ENCODE measurements around the gene ACTL10. TPM values are rescaled to one million over a fixed set of nuclear protein-coding genes. Genes with fewer than 3 reads are reported as not detected.

ACTL10 gene
- total RNA-seq, 1 experiment from 2014 or later: 0.46 TPM

GRCh38 chr20:33689973-33690372, 23.2 kb downstream of the ACTL10 start:
- Histone ChIP-seq H2BK20ac (ENCODE audit: low read depth, low read length, poor library complexity, severe bottlenecking) (no peak overlapping the region), H3K79me2 (ENCODE audit: insufficient read depth, low read length) (no peaks in the 10 kb centered on the region), H3T11ph (ENCODE audit: low read length) (no peak overlapping the region), H3K4me1 (ENCODE audit: insufficient read depth, low read length) (no peaks in the 10 kb centered on the region), H4K91ac (ENCODE audit: insufficient read length, low read depth, low read length) (no peak overlapping the region), H3K14ac (ENCODE audit: insufficient read depth, low read length) (no peak overlapping the region), H4K5ac (ENCODE audit: insufficient read length, low read depth, low read length) (no peak overlapping the region), H2BK120ac (ENCODE audit: low read depth, low read length, poor library complexity, severe bottlenecking) (no peak overlapping the region), H3K4me2 (ENCODE audit: insufficient read depth, insufficient read length, low read length) (no peak overlapping the region), H4K20me1 (ENCODE audit: control insufficient read depth, insufficient read depth, insufficient read length) (no peaks in the 10 kb centered on the region), H3K27me3 (ENCODE audit: insufficient read depth, low read length) (no peaks in the 10 kb centered on the region), H2BK15ac (ENCODE audit: low read depth, low read length) (no peak overlapping the region), H2AK5ac (ENCODE audit: insufficient read length, low read length) (no peak overlapping the region), H3K4ac (ENCODE audit: low read depth, low read length) (no peak overlapping the region), H2BK12ac (ENCODE audit: insufficient read length, low read depth, low read length) (no peak overlapping the region), H3K18ac (ENCODE audit: insufficient read length, low read depth, low read length) (no peak overlapping the region), H3K9me3 (ENCODE audit: control insufficient read depth, low read depth, low read length) (no peaks in the 10 kb centered on the region), H3K9ac (ENCODE audit: extremely low read depth, insufficient read length, low read length) (no peak overlapping the region), H3K79me1 (ENCODE audit: insufficient read depth, low read depth, low read length, poor library complexity, severe bottlenecking) (no peaks in the 10 kb centered on the region), H3K27ac (ENCODE audit: insufficient read length, low read depth, low read length) (no peak overlapping the region), H4K8ac (replicated peaks; ENCODE audit: insufficient read length, low read depth, low read length) (no peak overlapping the region), H3K23me2 (ENCODE audit: insufficient read length, low read depth, low read length, poor library complexity, severe bottlenecking) (peaks cover 7% of the 10 kb centered on the region), H3K23ac (ENCODE audit: insufficient read length, low read depth, low read length) (no peak overlapping the region), H2AFZ (ENCODE audit: low read length) (no peak overlapping the region), H3K56ac (ENCODE audit: insufficient read length, low read depth, low read length) (no peak overlapping the region), H2BK5ac (ENCODE audit: insufficient read length, low read length) (no peak overlapping the region)
- Mint-ChIP-seq H3K27ac (peak overlapping the region in 1 of 3 experiments; percentile 12; a peak in 1 of 7 replicates), H3K4me3 (no peak overlapping the region), H3K4me1 (peaks cover 35 to 38% of the 10 kb centered on the region in 2 experiments), H3K27me3 (ENCODE audit: low read depth) (peaks cover 63% of the 10 kb centered on the region), H3K36me3 (ENCODE audit: insufficient read depth in 1 of 3, low read depth in 3 of 3) (no peaks in the 10 kb centered on the region; a peak in 1 of 7 replicates), H3K9me3 (no peaks in the 10 kb centered on the region)
- DNase-seq: no peak
- TF ChIP-seq, protein P1, sequence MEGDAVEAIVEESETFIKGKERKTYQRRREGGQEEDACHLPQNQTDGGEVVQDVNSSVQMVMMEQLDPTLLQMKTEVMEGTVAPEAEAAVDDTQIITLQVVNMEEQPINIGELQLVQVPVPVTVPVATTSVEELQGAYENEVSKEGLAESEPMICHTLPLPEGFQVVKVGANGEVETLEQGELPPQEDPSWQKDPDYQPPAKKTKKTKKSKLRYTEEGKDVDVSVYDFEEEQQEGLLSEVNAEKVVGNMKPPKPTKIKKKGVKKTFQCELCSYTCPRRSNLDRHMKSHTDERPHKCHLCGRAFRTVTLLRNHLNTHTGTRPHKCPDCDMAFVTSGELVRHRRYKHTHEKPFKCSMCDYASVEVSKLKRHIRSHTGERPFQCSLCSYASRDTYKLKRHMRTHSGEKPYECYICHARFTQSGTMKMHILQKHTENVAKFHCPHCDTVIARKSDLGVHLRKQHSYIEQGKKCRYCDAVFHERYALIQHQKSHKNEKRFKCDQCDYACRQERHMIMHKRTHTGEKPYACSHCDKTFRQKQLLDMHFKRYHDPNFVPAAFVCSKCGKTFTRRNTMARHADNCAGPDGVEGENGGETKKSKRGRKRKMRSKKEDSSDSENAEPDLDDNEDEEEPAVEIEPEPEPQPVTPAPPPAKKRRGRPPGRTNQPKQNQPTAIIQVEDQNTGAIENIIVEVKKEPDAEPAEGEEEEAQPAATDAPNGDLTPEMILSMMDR (conservative IDR thresholded peaks at IDR 0.05): no peak
- WGBS (ENCODE audit: extremely low coverage, insufficient read length, low lambda C conversion rate): no CpG with 5 or more reads among the region's 4 CpGs

Measured in H9 (cell line).